Fibroblast of villous mesenchyme (primary cell): ENCODE results near the gene PITPNM1. TPM values are rescaled to one million over a fixed set of nuclear protein-coding genes. Genes with fewer than 3 reads are reported as not detected.

Source experiments
- DNase-seq: peaks from one replicate; pipeline ENCODE4 v3.0.0-alpha.2; 2010; ENCODE audit warnings: low read depth
- H3K4me3 ChIP-seq: 2 replicates; pipeline ENCODE4 v1.5.1; 2011; ENCODE audit warnings: low read depth, mild to moderate bottlenecking, low read length
- CTCF ChIP-seq: IDR thresholded peaks from 2 replicates; pipeline ENCODE4 v1.5.1; 2012; ENCODE audit warnings: low read depth, mild to moderate bottlenecking, low read length; ENCODE audit not compliant: insufficient read depth
- total RNA-seq: library from RNA; depleted of rRNA; stranded (reverse); fragments of >200 nt; gene quantifications from 2 replicates; pipeline ENCODE4 v1.2.3, GENCODE V29; 2012

PITPNM1 gene
- total RNA-seq, 1 donor: 22.9 TPM

- H3K4me3 ChIP-seq: no peak overlapping the region
- no peak for TF ChIP-seq CTCF
- DNase-seq: no peak
Measured at GRCh38 chr11:67502328-67502979, 2.7 kb downstream of the PITPNM1 start.

GRCh38 chr11:67501854-67502253 is 3.3 kb downstream of the PITPNM1 start:
- no peak for TF ChIP-seq CTCF
- no peak overlapping the region for H3K4me3 ChIP-seq
- no peak for DNase-seq

GRCh38 chr11:67500831-67501715 is 4.1 kb downstream of the PITPNM1 start:
- H3K4me3 ChIP-seq: no peak overlapping the region
- TF ChIP-seq CTCF: no peak
- DNase-seq: peak; percentile 9

GRCh38 chr11:67500484-67500821 is 4.7 kb downstream of the PITPNM1 start:
- no peak for TF ChIP-seq CTCF
- DNase-seq: no peak
- no peak overlapping the region for H3K4me3 ChIP-seq

GRCh38 chr11:67499808-67500483 is 5.2 kb downstream of the PITPNM1 start:
- no peak for DNase-seq
- no peak for TF ChIP-seq CTCF

GRCh38 chr11:67498544-67498972 is 6.6 kb downstream of the PITPNM1 start:
- no peak overlapping the region for H3K4me3 ChIP-seq
- DNase-seq: no peak
- TF ChIP-seq CTCF: no peak

More at GRCh38 chr11:67499808-67500483, 5.2 kb downstream of the PITPNM1 start:
- H3K4me3 ChIP-seq: no peak overlapping the region
